Chondrocyte (in vitro differentiated cells): ENCODE results near the gene SH3PXD2A. TPM values are rescaled to one million over a fixed set of nuclear protein-coding genes. Genes with fewer than 3 reads are reported as not detected.

Source experiments
- DNase-seq: peaks from one replicate; pipeline ENCODE4 v3.0.0; 2021; ENCODE audit warnings: mixed read lengths, low spot score
- H3K27ac Mint-ChIP-seq: one replicate; pipeline ENCODE4 v1.8.0; 2021; ENCODE audit warnings: mild to moderate bottlenecking, moderate library complexity, mixed read lengths; ENCODE audit not compliant: unreplicated experiment
- H3K27me3 Mint-ChIP-seq: 2 replicates; pipeline ENCODE4 v1.8.0; 2021; ENCODE audit warnings: low read depth, mixed read lengths
- H3K36me3 Mint-ChIP-seq: 2 replicates; pipeline ENCODE4 v1.8.0; 2021; ENCODE audit warnings: low read depth, mixed read lengths
- H3K4me1 Mint-ChIP-seq: 2 replicates; pipeline ENCODE4 v1.8.0; 2021; ENCODE audit warnings: low read depth, mild to moderate bottlenecking, mixed read lengths
- H3K4me3 Mint-ChIP-seq: one replicate; pipeline ENCODE4 v1.8.0; 2021; ENCODE audit warnings: mild to moderate bottlenecking, moderate library complexity, mixed read lengths; ENCODE audit not compliant: unreplicated experiment
- H3K9me3 Mint-ChIP-seq: 2 replicates; pipeline ENCODE4 v1.8.0; 2021; ENCODE audit warnings: low read depth, mixed read lengths
- total RNA-seq: library from RNA; stranded (reverse); gene quantifications from 3 replicates; pipeline ENCODE4 v1.2.1, GENCODE V29; 2021
- TF ChIP-seq, protein P1 (sequence below): fragments of 200-600 bp; sonication (generic); IDR thresholded peaks from 2 replicates; pipeline ENCODE4 v1.5.0; 2021; ENCODE audit warnings: antibody characterized with exemption, mild to moderate bottlenecking, moderate library complexity

Gene SH3PXD2A
- total RNA-seq, 1 donor from 2014 or later, result 46.0 TPM

DNA sequence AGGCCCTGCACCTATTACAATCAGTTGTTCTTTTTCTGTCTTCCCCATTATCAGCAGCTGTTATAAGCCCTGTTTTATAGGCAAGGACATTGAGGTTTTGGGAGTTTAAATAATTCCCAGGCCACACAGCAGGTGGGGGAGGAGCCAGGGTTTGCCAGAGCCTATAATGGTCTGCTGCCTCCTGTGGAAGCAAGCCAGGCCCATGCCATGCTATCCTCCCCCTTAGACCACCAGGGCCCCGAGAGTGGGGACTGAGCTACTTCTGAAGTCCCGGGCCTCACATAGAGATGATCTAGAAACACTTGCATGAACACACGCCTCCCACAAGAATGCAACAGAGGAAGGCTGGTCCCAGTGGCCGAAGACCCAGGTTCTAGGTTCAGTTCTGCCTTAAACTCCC is 141.7 kb downstream of the SH3PXD2A start:
- Mint-ChIP-seq H3K27ac (no peak overlapping the region), H3K4me1 (peaks cover 5% of the 10 kb centered on the region)
- DNase-seq, result no peak

GRCh38 chr10:103712898-103713498 is 142.4 kb downstream of the SH3PXD2A start:
- Mint-ChIP-seq H3K4me1 (peaks cover 5% of the 10 kb centered on the region), H3K4me3 (no peak overlapping the region), H3K9me3 (no peaks in the 10 kb centered on the region), H3K27ac (no peak overlapping the region), H3K27me3 (peaks cover 3% of the 10 kb centered on the region), H3K36me3 (no peaks in the 10 kb centered on the region)
- no peak for DNase-seq
- TF ChIP-seq, protein P1, sequence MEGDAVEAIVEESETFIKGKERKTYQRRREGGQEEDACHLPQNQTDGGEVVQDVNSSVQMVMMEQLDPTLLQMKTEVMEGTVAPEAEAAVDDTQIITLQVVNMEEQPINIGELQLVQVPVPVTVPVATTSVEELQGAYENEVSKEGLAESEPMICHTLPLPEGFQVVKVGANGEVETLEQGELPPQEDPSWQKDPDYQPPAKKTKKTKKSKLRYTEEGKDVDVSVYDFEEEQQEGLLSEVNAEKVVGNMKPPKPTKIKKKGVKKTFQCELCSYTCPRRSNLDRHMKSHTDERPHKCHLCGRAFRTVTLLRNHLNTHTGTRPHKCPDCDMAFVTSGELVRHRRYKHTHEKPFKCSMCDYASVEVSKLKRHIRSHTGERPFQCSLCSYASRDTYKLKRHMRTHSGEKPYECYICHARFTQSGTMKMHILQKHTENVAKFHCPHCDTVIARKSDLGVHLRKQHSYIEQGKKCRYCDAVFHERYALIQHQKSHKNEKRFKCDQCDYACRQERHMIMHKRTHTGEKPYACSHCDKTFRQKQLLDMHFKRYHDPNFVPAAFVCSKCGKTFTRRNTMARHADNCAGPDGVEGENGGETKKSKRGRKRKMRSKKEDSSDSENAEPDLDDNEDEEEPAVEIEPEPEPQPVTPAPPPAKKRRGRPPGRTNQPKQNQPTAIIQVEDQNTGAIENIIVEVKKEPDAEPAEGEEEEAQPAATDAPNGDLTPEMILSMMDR, result peak; percentile 96

More for the DNA sequence above, 141.7 kb downstream of the SH3PXD2A start:
- no peaks in the 10 kb centered on the region for H3K9me3 Mint-ChIP-seq
- no peaks in the 10 kb centered on the region for H3K36me3 Mint-ChIP-seq
- H3K27me3 Mint-ChIP-seq, result peaks cover 3% of the 10 kb centered on the region
- H3K4me3 Mint-ChIP-seq, result no peak overlapping the region
- TF ChIP-seq, protein P1, result no peak

GRCh38 chr10:103712146-103712545 is 143.2 kb downstream of the SH3PXD2A start:
- peaks cover 3% of the 10 kb centered on the region for H3K27me3 Mint-ChIP-seq
- TF ChIP-seq, protein P1, result no peak
- H3K27ac Mint-ChIP-seq, result no peak overlapping the region
- no peak for DNase-seq
- no peak overlapping the region for H3K4me3 Mint-ChIP-seq
- no peaks in the 10 kb centered on the region for H3K36me3 Mint-ChIP-seq
- peaks cover 5% of the 10 kb centered on the region for H3K4me1 Mint-ChIP-seq
- H3K9me3 Mint-ChIP-seq, result no peaks in the 10 kb centered on the region

- Mint-ChIP-seq H3K27ac (no peak overlapping the region), H3K9me3 (no peaks in the 10 kb centered on the region), H3K4me1 (peaks cover 5% of the 10 kb centered on the region), H3K27me3 (peaks cover 3% of the 10 kb centered on the region), H3K36me3 (no peaks in the 10 kb centered on the region), H3K4me3 (no peak overlapping the region)
- DNase-seq, result no peak
- TF ChIP-seq, protein P1, result peak; percentile 55
Observed at GRCh38 chr10:103711351-103711994, 143.9 kb downstream of the SH3PXD2A start.

- no peak overlapping the region for H3K4me3 Mint-ChIP-seq
- no peak overlapping the region for H3K27ac Mint-ChIP-seq
- no peaks in the 10 kb centered on the region for H3K36me3 Mint-ChIP-seq
- H3K27me3 Mint-ChIP-seq, result peaks cover 3% of the 10 kb centered on the region
- no peaks in the 10 kb centered on the region for H3K9me3 Mint-ChIP-seq
- TF ChIP-seq, protein P1, result no peak
- peaks cover 5% of the 10 kb centered on the region for H3K4me1 Mint-ChIP-seq
- DNase-seq, result no peak
Observed at GRCh38 chr10:103710490-103710889, 144.9 kb downstream of the SH3PXD2A start.
